Smooth muscle cell (in vitro differentiated cells): Measurements from ENCODE around the gene ZNF385D. TPM values are rescaled to one million over a fixed set of nuclear protein-coding genes. Genes with fewer than 3 reads are reported as not detected.

ENCODE experiments used
- DNase-seq: peaks from one replicate; lab custom pipeline; 2025; ENCODE audit not compliant: unreplicated experiment; lab: John Stamatoyannopoulos, UW
- H2AFZ ChIP-seq: fragments of 200-600 bp; sonication (generic); 2 replicates; pipeline ENCODE4 v1.6.0; 2016; ENCODE audit warnings: antibody characterized with exemption, low read depth, mild to moderate bottlenecking
- H3F3A ChIP-seq: fragments of 200-600 bp; sonication (generic); 2 replicates; pipeline ENCODE4 v1.6.0; 2017; ENCODE audit warnings: antibody characterized with exemption, low read depth
- H3K27ac ChIP-seq: fragments of 200-600 bp; sonication (generic); 2 replicates; pipeline ENCODE4 v1.5.1; 2016; ENCODE audit warnings: low read depth, mild to moderate bottlenecking
- H3K27me3 ChIP-seq: fragments of 200-600 bp; sonication (generic); 2 replicates; pipeline ENCODE4 v1.6.1; 2016; ENCODE audit warnings: low read depth, mild to moderate bottlenecking
- H3K36me3 ChIP-seq: fragments of 200-600 bp; sonication (generic); 2 replicates; pipeline ENCODE4 v1.5.1; 2016; ENCODE audit warnings: low read depth
- H3K4me1 ChIP-seq: fragments of 200-600 bp; sonication (generic); 2 replicates; pipeline ENCODE4 v1.5.1; 2016; ENCODE audit warnings: low read depth
- H3K4me2 ChIP-seq: fragments of 200-600 bp; sonication (generic); 2 replicates; pipeline ENCODE4 v1.6.0; 2016; ENCODE audit warnings: mild to moderate bottlenecking
- H3K4me3 ChIP-seq: fragments of 200-600 bp; sonication (generic); 2 replicates; pipeline ENCODE4 v1.5.1; 2016; ENCODE audit warnings: mild to moderate bottlenecking
- H3K79me2 ChIP-seq: fragments of 200-600 bp; sonication (generic); 2 replicates; pipeline ENCODE4 v1.6.0; 2016; ENCODE audit warnings: low read depth, mild to moderate bottlenecking
- H3K9ac ChIP-seq: fragments of 200-600 bp; sonication (generic); 2 replicates; pipeline ENCODE4 v1.6.0; 2016; ENCODE audit warnings: low read depth
- H3K9me3 ChIP-seq: fragments of 200-600 bp; sonication (generic); replicated peaks from 2 replicates; pipeline ENCODE4 v1.5.1; 2016; ENCODE audit warnings: low read depth
- H4K20me1 ChIP-seq: fragments of 200-600 bp; sonication (generic); 2 replicates; pipeline ENCODE4 v1.6.0; 2016; ENCODE audit warnings: low read depth
- WGBS: methylation state at CpG from one replicate; pipeline ENCODE4 v1.1.7; 2016; ENCODE audit warnings: low lambda C conversion rate; 5-methylcytosine and 5-hydroxymethylcytosine counted together
- polyA plus RNA-seq: library from polyadenylated mRNA; unstranded; fragments of >200 nt; fragmentation: Nextera tagmentation; extraction: Ambion mirVana; gene quantifications from 2 replicates; pipeline ENCODE4 v1.2.1, GENCODE V29; 2016
- total RNA-seq: library from RNA; depleted of rRNA; stranded (reverse); fragments of >200 nt; gene quantifications from 2 replicates; pipeline ENCODE4 v1.2.3, GENCODE V29; 2014
- TF ChIP-seq, protein P1 (sequence below): fragments of 200-600 bp; sonication (generic); IDR thresholded peaks from 2 replicates; pipeline ENCODE4 v1.5.1; 2017; ENCODE audit warnings: borderline replicate concordance, mild to moderate bottlenecking, antibody characterized with exemption; ENCODE audit not compliant: insufficient read depth, poor library complexity, severe bottlenecking

Gene ZNF385D
- total and polyA plus RNA-seq, 2 experiments from 2014 or later, result 0.13 to 2.4 TPM

DNA sequence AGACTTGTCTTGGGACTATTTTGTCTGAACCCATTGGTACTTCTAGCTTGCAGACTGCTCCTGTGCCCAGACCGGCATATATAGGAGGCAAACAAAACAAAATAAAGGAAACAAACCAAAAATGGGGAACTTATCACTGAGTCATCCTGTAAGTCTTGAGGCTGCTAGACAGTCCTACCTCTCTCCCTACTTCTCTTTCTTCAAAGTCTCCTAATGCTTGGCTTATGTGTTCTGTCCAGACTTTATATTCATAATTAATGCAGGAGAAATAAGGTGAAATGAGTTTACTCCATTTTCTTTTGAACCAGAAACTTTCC lies 266.2 kb downstream of the ZNF385D start:
- no peaks in the 10 kb centered on the region for H4K20me1 ChIP-seq
- TF ChIP-seq, protein P1, sequence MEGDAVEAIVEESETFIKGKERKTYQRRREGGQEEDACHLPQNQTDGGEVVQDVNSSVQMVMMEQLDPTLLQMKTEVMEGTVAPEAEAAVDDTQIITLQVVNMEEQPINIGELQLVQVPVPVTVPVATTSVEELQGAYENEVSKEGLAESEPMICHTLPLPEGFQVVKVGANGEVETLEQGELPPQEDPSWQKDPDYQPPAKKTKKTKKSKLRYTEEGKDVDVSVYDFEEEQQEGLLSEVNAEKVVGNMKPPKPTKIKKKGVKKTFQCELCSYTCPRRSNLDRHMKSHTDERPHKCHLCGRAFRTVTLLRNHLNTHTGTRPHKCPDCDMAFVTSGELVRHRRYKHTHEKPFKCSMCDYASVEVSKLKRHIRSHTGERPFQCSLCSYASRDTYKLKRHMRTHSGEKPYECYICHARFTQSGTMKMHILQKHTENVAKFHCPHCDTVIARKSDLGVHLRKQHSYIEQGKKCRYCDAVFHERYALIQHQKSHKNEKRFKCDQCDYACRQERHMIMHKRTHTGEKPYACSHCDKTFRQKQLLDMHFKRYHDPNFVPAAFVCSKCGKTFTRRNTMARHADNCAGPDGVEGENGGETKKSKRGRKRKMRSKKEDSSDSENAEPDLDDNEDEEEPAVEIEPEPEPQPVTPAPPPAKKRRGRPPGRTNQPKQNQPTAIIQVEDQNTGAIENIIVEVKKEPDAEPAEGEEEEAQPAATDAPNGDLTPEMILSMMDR, result no peak
- H3K27ac ChIP-seq, result no peak overlapping the region
- no peak overlapping the region for H3K4me3 ChIP-seq
- no peaks in the 10 kb centered on the region for H3K9me3 ChIP-seq
- no peak overlapping the region for H2AFZ ChIP-seq
- no peaks in the 10 kb centered on the region for H3K36me3 ChIP-seq
- no peak for DNase-seq
- 92% methylated on average over 1 of the region's 1 CpG for WGBS
- no peaks in the 10 kb centered on the region for H3K79me2 ChIP-seq
- H3K27me3 ChIP-seq, result no peaks in the 10 kb centered on the region
- H3K9ac ChIP-seq, result no peak overlapping the region
- H3F3A ChIP-seq, result no peaks in the 10 kb centered on the region
- no peak overlapping the region for H3K4me2 ChIP-seq
- H3K4me1 ChIP-seq, result no peaks in the 10 kb centered on the region

DNA sequence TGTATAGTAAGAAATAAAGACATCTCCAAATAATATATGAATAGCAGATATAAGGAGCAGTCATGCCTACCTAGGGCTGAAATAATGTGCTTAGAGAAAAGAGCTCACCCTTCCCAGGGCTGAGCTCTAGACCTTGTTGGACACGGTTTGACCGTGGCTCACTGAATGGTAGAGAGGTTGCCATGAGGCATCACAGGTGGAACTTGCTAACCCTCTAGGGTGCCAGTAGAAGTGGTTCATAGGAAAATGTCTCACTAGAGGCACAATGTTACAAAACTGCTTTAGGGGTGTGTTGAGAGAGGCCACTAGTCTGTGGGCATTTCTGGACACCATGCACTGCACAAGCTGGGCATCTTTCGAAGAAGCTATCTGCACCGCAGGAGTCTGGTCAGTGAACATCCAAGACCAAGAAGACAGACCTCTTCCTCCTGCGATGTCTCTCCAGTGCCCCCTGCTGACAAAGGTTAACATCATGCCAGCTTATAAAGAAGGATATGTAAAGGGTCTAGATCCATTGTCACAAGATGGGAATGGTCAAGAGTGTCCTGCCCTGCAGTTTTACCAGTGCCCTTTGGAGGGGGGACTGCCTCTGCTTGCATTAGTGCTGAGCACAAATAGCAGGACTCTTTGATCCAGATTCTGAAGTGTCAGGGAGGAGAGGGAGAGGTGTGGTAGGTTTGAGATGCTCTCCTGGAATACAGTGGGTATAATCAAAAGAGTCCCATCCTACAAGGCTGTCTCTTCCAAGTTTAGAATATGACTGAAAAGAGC lies 266.8 kb downstream of the ZNF385D start:
- no peaks in the 10 kb centered on the region for H3K36me3 ChIP-seq
- peak; percentile 2 for DNase-seq
- H3K79me2 ChIP-seq, result no peaks in the 10 kb centered on the region
- H3K27me3 ChIP-seq, result no peaks in the 10 kb centered on the region
- no peaks in the 10 kb centered on the region for H3K9me3 ChIP-seq
- H3K4me1 ChIP-seq, result no peaks in the 10 kb centered on the region
- TF ChIP-seq, protein P1, result peak; percentile 77
- H3K9ac ChIP-seq, result no peak overlapping the region
- WGBS, result 60% methylated on average over 5 of the region's 5 CpGs
- H3K27ac ChIP-seq, result no peak overlapping the region
- H3K4me3 ChIP-seq, result no peak overlapping the region
- no peaks in the 10 kb centered on the region for H4K20me1 ChIP-seq
- H3K4me2 ChIP-seq, result no peak overlapping the region
- H3F3A ChIP-seq, result no peaks in the 10 kb centered on the region
- no peak overlapping the region for H2AFZ ChIP-seq

DNA sequence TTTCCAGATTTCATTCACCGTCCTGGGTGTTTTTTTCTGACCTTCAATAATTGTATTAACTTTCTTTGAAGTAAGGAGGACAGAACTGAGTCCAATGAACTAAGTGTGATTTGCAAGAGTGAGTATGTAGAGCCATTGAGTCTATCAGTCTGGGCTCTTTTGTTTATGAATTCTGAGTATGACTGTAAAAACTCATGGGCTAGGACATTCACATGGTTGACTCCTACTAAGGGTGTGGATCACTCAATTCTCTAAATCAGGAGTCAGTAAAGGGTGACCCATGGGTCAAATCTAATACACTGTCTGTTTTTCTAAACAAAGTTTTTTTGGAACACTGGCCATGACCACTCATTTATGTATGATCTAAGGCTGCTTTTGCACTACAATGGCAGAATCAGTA lies 269.0 kb downstream of the ZNF385D start:
- Histone ChIP-seq H3K27ac (no peak overlapping the region), H3K9me3 (no peaks in the 10 kb centered on the region), H3K4me1 (no peaks in the 10 kb centered on the region), H3F3A (no peaks in the 10 kb centered on the region), H3K79me2 (no peaks in the 10 kb centered on the region), H2AFZ (no peak overlapping the region), H3K4me3 (no peak overlapping the region), H3K36me3 (no peaks in the 10 kb centered on the region), H3K27me3 (no peaks in the 10 kb centered on the region), H4K20me1 (no peaks in the 10 kb centered on the region), H3K4me2 (no peak overlapping the region), H3K9ac (no peak overlapping the region)
- no peak for DNase-seq
- WGBS, result 89% methylated on average over 1 of the region's 1 CpG
- TF ChIP-seq, protein P1, result no peak
